CD4-positive, alpha-beta memory T cell (primary cell): ENCODE results near the gene ABCA3. TPM values are rescaled to one million over a fixed set of nuclear protein-coding genes. Genes with fewer than 3 reads are reported as not detected.

ENCODE experiments used
- CTCF ChIA-PET: fragments of 350-600 bp; sonication (Branson Sonifier 250); formaldehyde crosslinking; loops from one replicate; lab custom pipeline; 2021; ENCODE audit warnings: inconsistent platforms; ENCODE audit not compliant: partially characterized antibody; lab: Charles Lee
- POLR2A ChIA-PET: fragments of 350-600 bp; sonication (Branson Sonifier 250); formaldehyde crosslinking; loops from one replicate; lab custom pipeline; 2021; ENCODE audit not compliant: partially characterized antibody; lab: Charles Lee
- DNase-seq, 5 donors: peaks; one replicate each; pipeline versions ENCODE4 v3.0.0 to v3.0.0-alpha.2; 2020 to 2022; ENCODE audit warnings: mixed read lengths in 1 of 5
- H3K27ac ChIP-seq: one replicate; pipeline ENCODE4 v1.7.0; 2013; ENCODE audit warnings: low read depth, low read length
- H3K27me3 ChIP-seq: 2 replicates; pipeline ENCODE4 v1.7.0; 2013; ENCODE audit warnings: mild to moderate bottlenecking, low read length, moderate library complexity; ENCODE audit not compliant: insufficient read depth
- H3K36me3 ChIP-seq: 2 replicates; pipeline ENCODE4 v1.7.0; 2013; ENCODE audit warnings: mild to moderate bottlenecking, low read length, moderate library complexity; ENCODE audit not compliant: insufficient read depth
- H3K4me1 ChIP-seq: 2 replicates; pipeline ENCODE4 v1.7.0; 2013; ENCODE audit warnings: mild to moderate bottlenecking, low read length, moderate library complexity; ENCODE audit not compliant: insufficient read depth
- H3K4me3 ChIP-seq, 2 donors: one replicate each; pipeline ENCODE4 v1.7.0; 2013; ENCODE audit warnings: low read length in 2 of 2, mild to moderate bottlenecking in 1 of 2
- H3K9me3 ChIP-seq, 2 donors: one replicate each; pipeline ENCODE4 v1.7.0; 2013; ENCODE audit warnings: low read length in 2 of 2, control low read depth in 1 of 2; ENCODE audit not compliant: control insufficient read depth in 1 of 2
- H3K27ac Mint-ChIP-seq, 7 donors: one replicate each; pipeline ENCODE4 v1.8.0; 2020 to 2021; ENCODE audit warnings: mixed read lengths in 7 of 7, mild to moderate bottlenecking in 6 of 7, inconsistent platforms in 3 of 7, moderate library complexity in 3 of 7
- H3K27me3 Mint-ChIP-seq, 2 donors: one replicate each; pipeline ENCODE4 v1.8.0; 2020 to 2021; ENCODE audit warnings: mixed read lengths in 2 of 2
- H3K36me3 Mint-ChIP-seq, 2 donors: one replicate each; pipeline ENCODE4 v1.8.0; 2020 to 2021; ENCODE audit warnings: mixed read lengths in 2 of 2, inconsistent platforms in 1 of 2, mild to moderate bottlenecking in 1 of 2
- H3K4me1 Mint-ChIP-seq, 4 donors: one replicate each; pipeline ENCODE4 v1.8.0; 2020 to 2021; ENCODE audit warnings: mixed read lengths in 4 of 4, mild to moderate bottlenecking in 1 of 4
- H3K4me3 Mint-ChIP-seq, 8 donors: one replicate each; pipeline ENCODE4 v1.8.0; 2020 to 2021; ENCODE audit warnings: mixed read lengths in 8 of 8, mild to moderate bottlenecking in 7 of 8, moderate library complexity in 6 of 8, inconsistent platforms in 3 of 8
- H3K9me3 Mint-ChIP-seq, 8 donors: one replicate each; pipeline ENCODE4 v1.8.0; 2020 to 2021; ENCODE audit warnings: mixed read lengths in 8 of 8, mild to moderate bottlenecking in 5 of 8, inconsistent platforms in 3 of 8, moderate library complexity in 1 of 8
- intact Hi-C: fragments of 100-400 bp; cut with micrococcal nuclease; formaldehyde crosslinking; loops from one replicate; pipeline ENCODE4 v1.15.1; 2023
- microRNA-seq: library from miRNA; unstranded; fragments of <30 nt; microRNA quantifications from one replicate; pipeline ENCODE4 v1.2.0, GENCODE V29; 2021; ENCODE audit warnings: borderline replicate concordance, borderline number of aligned reads, borderline microRNAs expressed, mixed read lengths
- polyA plus RNA-seq, 2 donors: library from polyadenylated mRNA; unstranded; fragments of 300-500 nt; fragmentation: Illumina TruSeq; gene quantifications; one replicate each; pipeline ENCODE4 v1.2.3, GENCODE V29; 2021
- total RNA-seq, 2 experiments: library from RNA; stranded (reverse); gene quantifications; one replicate each; pipeline ENCODE4 v1.2.3, GENCODE V29; 2021

ABCA3 gene
- total and polyA plus RNA-seq, 4 experiments from 2014 or later = 1.7 to 12.7 (median 6.5) TPM

GRCh38 chr16:2229091-2229490 is 111.4 kb downstream of the ABCA3 start:
- Mint-ChIP-seq H3K9me3 (no peaks in the 10 kb centered on the region), H3K4me1 (peaks cover 4 to 20% (median 11%) of the 10 kb centered on the region in 4 donors), H3K4me3 (no peak overlapping the region), H3K27me3 (peaks cover 0 to 1% of the 10 kb centered on the region in 2 donors), H3K36me3 (peaks cover 9 to 24% of the 10 kb centered on the region in 2 donors), H3K27ac (no peak overlapping the region)
- Histone ChIP-seq H3K4me3 (no peak overlapping the region), H3K27ac (no peak overlapping the region), H3K27me3 (no peaks in the 10 kb centered on the region), H3K9me3 (no peaks in the 10 kb centered on the region), H3K36me3 (peaks cover 44% of the 10 kb centered on the region), H3K4me1 (peaks cover 12% of the 10 kb centered on the region)
- intact Hi-C loops = no loop called here
- CTCF ChIA-PET = no interaction called here
- POLR2A ChIA-PET = interaction anchor here (1.1 kb wide), 1 partner anchor 24 kb away, joined by 4 read pairs; the partner anchor contains the start of gene MLST8
- DNase-seq = no peak

DNA sequence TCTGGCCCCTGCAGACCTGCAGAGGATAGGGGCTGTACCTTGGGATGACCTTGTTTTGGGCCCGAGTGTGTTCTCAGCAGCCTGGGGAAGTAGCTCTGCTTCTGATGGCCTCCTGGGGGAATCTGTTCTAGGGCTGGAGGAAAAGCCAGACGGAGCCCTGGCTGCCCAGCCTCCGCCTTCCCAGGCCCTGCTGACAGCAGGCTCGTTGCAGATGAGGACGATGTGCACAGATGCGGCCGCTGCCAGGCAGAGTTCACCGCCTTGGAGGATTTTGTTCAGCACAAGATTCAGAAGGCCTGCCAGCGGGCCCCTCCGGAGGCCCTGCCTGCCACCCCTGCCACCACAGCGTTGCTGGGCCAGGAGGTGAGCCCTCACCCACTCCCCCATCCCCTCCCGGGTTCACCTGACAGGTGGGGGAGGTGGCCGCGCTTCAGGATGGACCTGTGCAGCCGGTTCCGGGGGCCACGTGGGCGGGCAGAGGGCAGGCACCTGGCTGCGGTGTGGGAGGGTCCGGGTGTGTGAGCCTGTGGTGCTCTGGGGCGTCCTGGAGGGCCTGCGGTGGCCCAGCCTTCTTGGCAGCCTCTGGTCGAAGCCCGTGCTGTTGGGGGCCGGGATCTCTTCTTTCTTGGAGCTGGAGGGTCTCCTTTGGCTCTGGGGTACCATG is 112.2 kb downstream of the ABCA3 start:
- Histone ChIP-seq H3K36me3 (peaks cover 41% of the 10 kb centered on the region), H3K4me3 (no peak overlapping the region), H3K27me3 (no peaks in the 10 kb centered on the region), H3K4me1 (peaks cover 14% of the 10 kb centered on the region), H3K27ac (no peak overlapping the region), H3K9me3 (no peaks in the 10 kb centered on the region)
- POLR2A ChIA-PET = interaction anchor here (1.1 kb wide), 1 partner anchor 23 kb away, joined by 4 read pairs; the partner anchor contains the start of gene MLST8
- Mint-ChIP-seq H3K27me3 (peaks cover 0 to 1% of the 10 kb centered on the region in 2 donors), H3K27ac (no peak overlapping the region), H3K36me3 (peaks cover 9 to 26% of the 10 kb centered on the region in 2 donors), H3K4me1 (peaks cover 6 to 23% (median 15%) of the 10 kb centered on the region in 4 donors), H3K9me3 (no peaks in the 10 kb centered on the region), H3K4me3 (no peak overlapping the region)
- intact Hi-C loops = no loop called here
- CTCF ChIA-PET = no interaction called here
- no peak for DNase-seq

DNA sequence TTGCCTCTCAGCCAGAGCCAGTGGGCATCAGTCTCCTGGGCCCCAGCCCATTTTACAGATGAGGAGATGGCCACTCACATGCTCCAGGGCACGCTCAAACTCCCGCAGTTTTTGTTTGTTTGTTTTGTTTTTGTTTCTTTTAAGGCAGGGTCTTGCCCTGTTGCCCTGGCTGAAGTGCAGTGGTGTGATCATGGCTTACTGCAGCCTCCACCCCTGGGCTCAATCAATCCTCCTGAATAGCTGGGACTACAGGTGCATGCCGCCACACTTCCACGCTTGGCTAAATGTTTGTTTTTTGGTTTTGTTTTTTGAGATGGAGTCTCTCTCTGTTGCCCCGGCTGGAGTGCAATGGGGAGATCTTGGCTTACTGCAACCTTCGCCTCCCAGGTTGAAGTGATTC is 113.6 kb downstream of the ABCA3 start:
- peak overlapping the region in 1 of 7 donors; percentile 11 for H3K27ac Mint-ChIP-seq

DNA sequence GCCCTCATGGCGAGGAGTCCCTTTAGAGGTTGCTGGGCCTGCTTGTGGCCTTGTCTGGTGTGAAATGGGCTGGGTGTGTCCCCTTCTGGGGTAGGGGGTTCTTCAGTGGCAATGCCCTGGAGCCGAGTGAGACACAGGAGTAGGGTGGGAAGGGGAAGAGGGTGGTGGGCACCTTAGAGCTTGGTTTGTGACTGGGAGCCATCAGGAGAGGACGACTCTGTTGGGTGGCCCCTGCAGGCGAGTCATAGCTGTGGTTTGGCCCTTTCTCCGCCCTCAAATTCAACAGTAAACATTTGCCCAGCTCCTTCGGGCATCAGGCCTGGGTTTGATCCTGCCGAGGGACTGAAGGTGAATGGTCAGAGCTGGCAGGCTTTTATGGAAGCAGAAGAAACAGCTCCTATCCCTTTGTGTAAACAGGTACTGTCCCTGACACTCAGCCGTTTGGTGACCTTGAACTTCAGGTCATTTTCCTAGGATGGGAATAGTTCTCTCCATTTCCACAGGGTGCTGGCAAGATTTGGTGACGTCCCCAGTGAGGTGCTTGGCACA is 114.2 kb downstream of the ABCA3 start:
- Histone ChIP-seq H3K4me1 (peaks cover 14% of the 10 kb centered on the region), H3K36me3 (peaks cover 27% of the 10 kb centered on the region), H3K4me3 (no peak overlapping the region), H3K9me3 (no peaks in the 10 kb centered on the region), H3K27me3 (no peaks in the 10 kb centered on the region), H3K27ac (no peak overlapping the region)
- POLR2A ChIA-PET = interaction anchor here (1.5 to 1.6 kb wide), 2 partner anchors 12 to 262 kb away, joined by 3 to 4 read pairs; partner anchors contain the start of genes PGP and RPS2
- Mint-ChIP-seq H3K9me3 (no peaks in the 10 kb centered on the region), H3K4me3 (peak overlapping the region in 2 of 8 donors; percentile 36 to 59), H3K27ac (peak overlapping the region in 1 of 7 donors; percentile 11), H3K27me3 (peaks cover 0 to 1% of the 10 kb centered on the region in 2 donors), H3K4me1 (peaks cover 7 to 27% (median 19%) of the 10 kb centered on the region in 4 donors), H3K36me3 (peaks cover 9 to 20% of the 10 kb centered on the region in 2 donors)
- CTCF ChIA-PET = no interaction called here
- intact Hi-C loops = no loop called here
- DNase-seq = no peak

More for the DNA sequence above, 113.6 kb downstream of the ABCA3 start:
- Histone ChIP-seq H3K27me3 (no peaks in the 10 kb centered on the region), H3K4me3 (no peak overlapping the region), H3K36me3 (peaks cover 33% of the 10 kb centered on the region), H3K4me1 (peaks cover 14% of the 10 kb centered on the region), H3K9me3 (no peaks in the 10 kb centered on the region), H3K27ac (no peak overlapping the region)
- Mint-ChIP-seq H3K4me3 (peak overlapping the region in 1 of 8 donors; percentile 27), H3K27me3 (peaks cover 0 to 1% of the 10 kb centered on the region in 2 donors), H3K36me3 (peaks cover 9 to 23% of the 10 kb centered on the region in 2 donors), H3K9me3 (no peaks in the 10 kb centered on the region), H3K4me1 (peaks cover 7 to 27% (median 19%) of the 10 kb centered on the region in 4 donors)
- intact Hi-C loops = no loop called here
- no peak for DNase-seq
- CTCF ChIA-PET = no interaction called here
- POLR2A ChIA-PET = interaction anchor here (1.5 to 1.6 kb wide), 2 partner anchors 12 to 262 kb away, joined by 3 to 4 read pairs; partner anchors contain the start of genes PGP and RPS2

Small RNA genes lying within 50 kb of the gene (microRNA-seq; reads per million reads assigned to microRNA genes)
- gene MIR3677 (not detected), gene MIR4717 (not detected)

Other genes starting within 250 kb of the ABCA3 start
- gene PKD1, start 204.8 kb downstream of the ABCA3 start, total RNA-seq = 100 to 1,000 TPM; 125 to 126 TPM
- gene PKD1, start 204.8 kb downstream of the ABCA3 start, polyA plus RNA-seq = 10 to 100 TPM in 1 of 2 donors, 1 to 10 TPM in 1; 2.3 to 11.7 TPM
- gene RAB26, start 192.1 kb downstream of the ABCA3 start, total RNA-seq = under 1 TPM in 1 of 2 experiments, not detected in 1; 0.44 TPM
- gene RAB26, start 192.1 kb downstream of the ABCA3 start, polyA plus RNA-seq = under 1 TPM; 0.52 to 0.77 TPM
- gene TRAF7, start 184.9 kb downstream of the ABCA3 start, total RNA-seq = 10 to 100 TPM; 40.9 to 41.9 TPM
- 1 to 10 TPM; 1.9 to 8.9 TPM for gene TRAF7, start 184.9 kb downstream of the ABCA3 start, polyA plus RNA-seq
- not detected for gene CASKIN1, start 144.1 kb downstream of the ABCA3 start, total RNA-seq
- not detected for gene CASKIN1, start 144.1 kb downstream of the ABCA3 start, polyA plus RNA-seq
- 10 to 100 TPM; 28.1 to 31.1 TPM for gene MLST8, start 135.3 kb downstream of the ABCA3 start, total RNA-seq
- gene MLST8, start 135.3 kb downstream of the ABCA3 start, polyA plus RNA-seq = 10 to 100 TPM; 27.4 to 34.7 TPM
- 10 to 100 TPM; 32.4 to 33.4 TPM for gene BRICD5, start 129.9 kb downstream of the ABCA3 start, total RNA-seq
- under 1 TPM in 1 of 2 donors, not detected in 1; 0.39 TPM for gene BRICD5, start 129.9 kb downstream of the ABCA3 start, polyA plus RNA-seq
- 10 to 100 TPM; 26.5 to 27.3 TPM for gene PGP, start 125.9 kb downstream of the ABCA3 start, total RNA-seq
- 10 to 100 TPM in 1 of 2 donors, 1 to 10 TPM in 1; 7.8 to 12.8 TPM for gene PGP, start 125.9 kb downstream of the ABCA3 start, polyA plus RNA-seq
- 10 to 100 TPM; 46.5 to 49.7 TPM for gene E4F1, start 117.1 kb downstream of the ABCA3 start, total RNA-seq
- gene E4F1, start 117.1 kb downstream of the ABCA3 start, polyA plus RNA-seq = 10 to 100 TPM in 1 of 2 donors, 1 to 10 TPM in 1; 6.7 to 20.9 TPM
- 1 to 10 TPM; 3.9 to 4.8 TPM for gene DNASE1L2, start 104.3 kb downstream of the ABCA3 start, total RNA-seq
- gene DNASE1L2, start 104.3 kb downstream of the ABCA3 start, polyA plus RNA-seq = not detected
- gene ECI1, start 89.1 kb downstream of the ABCA3 start, total RNA-seq = 10 to 100 TPM; 33.0 to 36.6 TPM
- gene ECI1, start 89.1 kb downstream of the ABCA3 start, polyA plus RNA-seq = 10 to 100 TPM; 45.4 to 51.1 TPM
- gene RNPS1, start 72.6 kb downstream of the ABCA3 start, total RNA-seq = 100 to 1,000 TPM; 151 to 152 TPM
- 100 to 1,000 TPM; 265 to 267 TPM for gene RNPS1, start 72.6 kb downstream of the ABCA3 start, polyA plus RNA-seq
- 1 to 10 TPM; 4.7 TPM for gene CCNF, start 88.7 kb upstream of the ABCA3 start, total RNA-seq
- 1 to 10 TPM; 1.6 to 3.3 TPM for gene CCNF, start 88.7 kb upstream of the ABCA3 start, polyA plus RNA-seq
- under 1 TPM; 0.44 to 0.55 TPM for gene TEDC2, start 119.4 kb upstream of the ABCA3 start, total RNA-seq
- under 1 TPM in 1 of 2 donors, not detected in 1; 0.44 TPM for gene TEDC2, start 119.4 kb upstream of the ABCA3 start, polyA plus RNA-seq
- not detected for gene NTN3, start 130.6 kb upstream of the ABCA3 start, total RNA-seq
- not detected for gene NTN3, start 130.6 kb upstream of the ABCA3 start, polyA plus RNA-seq
- gene TBC1D24, start 134.4 kb upstream of the ABCA3 start, total RNA-seq = 10 to 100 TPM in 1 of 2 experiments, 1 to 10 TPM in 1; 9.6 to 13.7 TPM
- 1 to 10 TPM; 1.3 to 1.8 TPM for gene TBC1D24, start 134.4 kb upstream of the ABCA3 start, polyA plus RNA-seq
- gene ATP6V0C, start 173.2 kb upstream of the ABCA3 start, total RNA-seq = 100 to 1,000 TPM; 125 to 129 TPM
- gene ATP6V0C, start 173.2 kb upstream of the ABCA3 start, polyA plus RNA-seq = 10 to 100 TPM; 57.5 to 81.6 TPM
- 100 to 1,000 TPM; 114 to 121 TPM for gene AMDHD2, start 179.6 kb upstream of the ABCA3 start, total RNA-seq
- gene AMDHD2, start 179.6 kb upstream of the ABCA3 start, polyA plus RNA-seq = 10 to 100 TPM; 17.0 to 22.3 TPM
- gene CEMP1, start 190.7 kb upstream of the ABCA3 start, total RNA-seq = 1 to 10 TPM; 1.7 to 3.0 TPM
- gene CEMP1, start 190.7 kb upstream of the ABCA3 start, polyA plus RNA-seq = 1 to 10 TPM; 1.9 to 5.0 TPM
- gene PDPK1, start 197.3 kb upstream of the ABCA3 start, total RNA-seq = 10 to 100 TPM; 61.2 to 71.3 TPM
- gene PDPK1, start 197.3 kb upstream of the ABCA3 start, polyA plus RNA-seq = 10 to 100 TPM; 26.4 to 42.1 TPM